CD4-positive, alpha-beta T cell treated with Interferon gamma for 1 hour (primary cell): ENCODE measurements around the gene TMEM235.

Experiments
- DNase-seq: peaks from one replicate; pipeline ENCODE4 v3.0.0-alpha.2; 2020

Gene TMEM235

DNA sequence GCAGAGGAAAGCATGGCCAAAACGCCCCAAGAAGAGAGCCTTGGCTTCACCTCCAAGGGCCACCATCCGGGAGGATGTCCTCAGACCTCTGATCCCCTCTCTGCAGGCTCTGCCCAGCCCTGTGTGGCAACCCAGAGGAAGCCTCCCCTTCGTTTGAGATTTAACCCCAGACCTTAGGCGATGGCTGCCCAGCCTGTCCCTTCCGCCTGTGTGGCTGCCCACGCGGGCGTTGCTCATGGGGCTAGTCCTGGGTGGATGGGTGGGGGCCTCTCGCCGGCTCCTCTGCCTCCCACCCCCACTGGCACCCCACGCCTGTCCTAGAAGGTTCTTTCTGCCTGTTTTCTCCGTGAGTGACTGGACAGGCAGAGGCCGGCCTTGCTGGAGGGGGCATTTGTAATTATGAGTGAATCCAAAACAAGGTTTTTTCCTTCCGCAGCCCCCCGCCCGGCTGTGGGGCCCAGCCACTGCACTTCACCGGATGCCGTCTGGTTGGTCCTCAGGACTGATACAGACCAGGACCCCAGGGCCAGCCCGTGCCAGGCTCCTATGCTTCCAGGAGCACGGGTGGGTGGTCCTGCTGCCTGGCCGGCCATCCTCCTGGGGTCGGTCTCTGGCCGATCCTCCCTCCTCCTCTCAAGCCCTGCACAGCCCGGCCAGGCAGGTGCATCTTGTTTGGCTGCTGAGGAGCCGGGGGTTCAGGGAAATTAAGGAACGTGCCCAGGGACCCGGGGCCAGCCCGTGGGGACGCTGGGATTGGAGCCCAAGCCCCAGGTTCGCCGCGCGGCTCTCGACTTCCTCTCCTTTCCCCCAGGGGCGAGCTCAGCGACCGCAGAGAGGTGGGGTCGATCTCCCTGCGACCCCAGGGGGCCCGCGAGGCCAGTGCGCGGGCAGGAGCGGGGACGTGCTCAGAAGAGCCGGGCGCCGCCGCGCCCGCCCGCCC, at the start of gene TMEM235:
TMEM235 (plus strand) TSS at position 636 of the 940 bp plus-strand sequence. CDS start 393 bp downstream, outside the sequence.
- DNase-seq, result no peak

DNA sequence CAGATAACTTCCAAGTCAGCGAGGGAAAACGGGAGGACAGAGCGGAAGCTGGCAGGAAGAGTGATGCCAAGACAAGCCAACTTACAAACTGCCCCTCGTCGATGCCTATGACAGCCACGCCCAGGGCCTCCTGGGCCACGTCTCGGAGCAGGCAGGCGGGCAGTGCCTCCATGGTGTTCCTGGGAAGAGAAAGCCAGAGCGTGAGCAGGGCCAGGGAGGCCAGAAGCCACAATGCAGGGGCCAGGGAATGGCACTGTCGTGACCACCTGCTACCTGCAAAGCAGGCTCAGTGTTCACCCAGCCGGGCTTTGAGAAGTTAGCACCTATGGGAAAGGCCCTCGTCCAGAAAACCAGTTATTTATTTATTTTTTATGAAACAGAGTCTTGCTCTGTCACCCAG, 48.9 kb upstream of the TMEM235 start:
- DNase-seq, result no peak

DNA sequence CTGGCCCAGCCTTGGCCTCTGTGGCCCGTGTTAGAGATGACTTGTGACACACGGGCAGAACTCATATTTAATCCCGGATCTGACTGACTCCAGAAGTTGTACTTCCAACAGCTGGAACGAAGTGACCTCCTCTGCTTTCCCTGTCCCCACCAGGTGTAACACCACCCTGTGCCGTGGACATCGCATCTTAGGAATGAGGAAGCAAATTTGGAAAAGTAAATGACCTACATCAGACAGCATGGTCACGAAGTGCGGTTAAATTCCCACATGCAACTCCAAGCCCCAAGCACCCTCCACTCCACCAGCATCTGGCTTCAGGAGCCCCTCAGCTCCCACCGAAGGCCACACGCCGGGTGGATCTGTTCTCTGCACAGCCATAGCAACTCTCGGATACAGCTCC, 47.5 kb upstream of the TMEM235 start:
- no peak for DNase-seq

DNA sequence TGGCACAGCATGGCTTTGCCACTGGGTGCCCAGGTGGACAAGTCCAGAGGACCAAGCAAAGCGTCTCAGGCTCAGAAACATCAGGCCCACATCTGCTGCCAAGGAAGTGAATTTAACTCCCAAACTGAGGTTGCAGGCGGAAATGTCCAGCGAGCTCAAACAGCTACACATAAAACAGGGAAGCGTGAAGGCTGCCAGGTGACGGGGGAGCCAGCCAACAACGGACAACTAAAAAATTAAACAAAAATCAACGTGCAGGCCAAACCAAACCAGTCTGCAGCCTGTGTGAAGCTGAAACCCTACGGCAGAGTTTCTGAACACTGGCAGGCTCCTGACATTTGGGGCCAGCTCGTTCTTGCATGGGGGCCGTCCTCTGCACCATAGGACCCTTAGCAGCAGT, 47.1 kb upstream of the TMEM235 start:
- no peak for DNase-seq

DNA sequence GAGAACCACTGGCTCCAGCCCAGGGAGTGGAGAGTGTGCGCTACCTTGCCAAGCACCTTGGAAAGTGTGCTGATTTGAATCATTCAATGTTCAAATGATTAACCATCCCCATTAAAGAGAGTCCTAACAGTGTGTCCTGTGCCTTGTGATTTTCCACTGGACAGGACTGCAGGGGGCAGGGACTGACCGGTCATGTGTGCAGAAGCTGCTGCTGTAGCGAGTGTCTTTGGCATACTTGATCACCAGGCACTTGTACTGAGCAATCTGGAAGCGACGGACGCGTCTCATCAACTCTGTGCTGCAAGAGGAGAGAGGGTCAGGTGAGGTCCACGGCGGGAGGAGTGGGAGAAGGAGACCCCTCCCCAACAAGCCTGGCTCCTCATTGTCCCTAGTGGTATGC, 46.6 kb upstream of the TMEM235 start:
- no peak for DNase-seq

DNA sequence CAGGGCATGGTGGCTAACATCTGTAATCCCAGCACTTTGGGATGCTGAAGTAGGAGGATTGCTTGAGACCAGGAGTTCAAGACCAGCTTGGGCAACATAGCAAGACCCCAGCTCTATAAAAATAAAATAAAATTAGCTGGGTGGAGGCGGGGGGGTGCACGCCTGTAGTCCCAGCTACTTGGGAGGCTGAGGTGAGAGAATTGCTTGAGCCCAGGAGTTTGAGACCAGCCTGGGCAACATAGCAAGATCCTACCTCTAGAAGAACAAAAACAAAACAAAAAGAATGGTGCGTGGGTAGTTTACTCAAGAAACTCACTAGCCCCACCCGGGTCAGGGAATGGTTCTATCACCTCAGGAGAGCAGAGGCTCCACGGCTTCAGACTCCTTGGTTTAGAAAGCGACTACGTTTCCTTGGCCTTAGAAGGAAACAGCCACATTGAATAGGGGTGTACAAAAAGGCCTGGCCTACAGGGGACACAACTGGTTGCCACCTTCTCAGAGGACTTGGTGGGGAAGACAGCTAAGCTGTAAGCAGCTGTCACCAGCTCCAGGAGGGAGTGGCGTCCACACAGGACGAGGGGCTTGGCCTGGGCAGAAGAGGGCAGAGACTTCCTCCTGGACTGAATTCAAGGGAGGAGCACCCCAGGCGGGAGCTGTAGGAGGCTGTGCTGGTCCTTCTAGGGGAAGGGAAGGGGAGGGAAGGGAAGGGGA, 45.3 kb upstream of the TMEM235 start:
- DNase-seq, result no peak

DNA sequence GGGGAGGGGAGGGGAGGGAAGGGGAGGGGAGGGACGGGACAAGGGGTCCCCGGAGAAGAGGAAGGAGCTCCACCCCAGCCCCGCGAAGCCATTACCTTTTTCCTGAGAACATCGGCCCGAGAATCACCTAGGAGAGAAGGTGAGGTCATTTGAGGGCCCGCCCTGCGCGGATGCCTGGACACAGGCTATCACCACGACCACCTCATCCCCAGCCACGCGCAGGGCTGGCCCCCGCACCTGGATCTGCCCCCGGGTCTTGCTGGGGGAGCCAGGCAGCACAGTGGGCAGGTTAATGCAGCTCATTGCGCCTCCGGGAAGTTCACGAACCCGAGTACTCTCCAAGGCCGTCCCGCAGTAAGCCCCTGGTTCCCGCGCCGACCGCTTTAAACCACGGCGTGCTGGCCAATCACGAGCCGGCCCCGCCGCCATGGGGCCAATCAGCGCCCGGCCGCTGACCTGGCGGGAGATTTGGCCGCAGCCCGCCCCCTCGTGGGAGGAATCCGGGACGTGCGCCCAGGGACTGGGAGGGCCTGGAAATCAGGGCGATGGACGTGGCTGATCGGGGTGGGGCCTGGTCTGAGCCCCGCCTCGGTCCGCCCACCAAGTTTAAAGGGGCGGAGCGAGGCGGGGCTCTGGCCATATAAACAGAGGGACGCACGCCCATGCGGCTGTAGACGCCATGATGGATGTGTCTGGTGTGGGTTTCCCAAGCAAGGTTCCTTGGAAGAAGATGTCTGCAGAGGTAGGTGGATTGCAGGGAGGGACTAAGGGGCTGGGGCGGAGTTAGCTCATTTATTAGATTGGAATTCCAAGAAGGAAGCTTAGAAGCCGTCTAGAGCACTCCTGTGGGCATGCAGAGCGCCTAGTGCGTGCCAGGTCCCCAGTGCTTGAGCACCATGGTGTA, 44.5 kb upstream of the TMEM235 start, which contains the start of the genes AFMID and TK1:
AFMID (plus strand) TSS at position 671 of the 904 bp plus-strand sequence; CDS start at position 680, 9 bp downstream.
TK1 (minus strand) TSS at position 361 of the 904 bp plus-strand sequence; CDS start at position 303, 58 bp downstream.
- peak; percentile 88 for DNase-seq

DNA sequence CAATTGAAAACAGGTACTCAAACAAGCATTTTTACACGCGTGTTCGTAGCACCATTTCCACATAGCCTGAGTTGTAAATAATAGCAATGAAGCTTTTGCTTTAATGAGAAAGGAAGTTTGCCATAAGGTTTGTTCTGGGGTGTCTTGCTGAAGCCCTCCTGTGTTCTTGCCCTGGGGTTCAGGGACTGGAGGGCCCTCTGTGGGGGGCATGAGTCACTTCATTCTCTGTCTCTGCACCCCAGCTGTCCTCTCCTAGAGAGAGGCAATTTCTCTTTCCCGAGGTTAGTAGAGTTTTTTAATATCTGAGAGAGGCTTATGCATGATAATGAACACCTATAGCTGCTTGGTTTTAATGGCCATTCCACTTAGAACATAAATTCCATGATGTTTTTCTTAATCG, 34.7 kb upstream of the TMEM235 start:
- no peak for DNase-seq

DNA sequence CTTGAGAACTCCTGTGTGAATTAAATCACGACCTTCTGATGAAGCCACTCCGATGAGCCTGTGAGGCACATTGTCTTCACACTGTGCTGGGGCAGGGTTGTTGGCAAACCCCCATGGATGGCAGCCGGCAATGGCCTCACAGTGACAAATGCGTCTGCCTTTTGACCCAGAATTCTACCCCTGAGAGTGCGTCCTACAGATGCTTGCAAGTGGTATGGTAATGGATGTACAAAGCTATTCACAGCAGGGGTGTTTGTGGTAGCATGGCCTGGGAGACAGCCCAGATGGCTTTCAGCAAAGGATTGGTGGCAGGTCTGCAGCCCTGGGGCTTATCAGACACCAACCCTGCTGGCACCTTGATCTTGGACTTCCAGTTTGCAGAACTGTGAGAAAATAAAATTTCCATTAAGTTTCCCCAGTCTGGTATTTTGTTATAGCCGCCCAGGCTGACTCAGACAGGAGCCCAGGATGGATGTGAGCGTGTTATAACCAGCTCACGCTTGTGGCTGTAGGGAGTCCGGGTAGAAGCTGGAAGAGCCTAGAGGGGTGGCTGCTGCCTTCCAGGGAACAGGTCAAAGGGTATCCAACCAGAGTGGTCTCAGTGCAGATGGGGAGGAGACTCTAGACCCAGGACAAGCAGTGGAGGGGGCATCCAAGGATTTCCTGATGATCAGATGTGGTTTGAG, 34.1 kb upstream of the TMEM235 start:
- DNase-seq, result no peak

DNA sequence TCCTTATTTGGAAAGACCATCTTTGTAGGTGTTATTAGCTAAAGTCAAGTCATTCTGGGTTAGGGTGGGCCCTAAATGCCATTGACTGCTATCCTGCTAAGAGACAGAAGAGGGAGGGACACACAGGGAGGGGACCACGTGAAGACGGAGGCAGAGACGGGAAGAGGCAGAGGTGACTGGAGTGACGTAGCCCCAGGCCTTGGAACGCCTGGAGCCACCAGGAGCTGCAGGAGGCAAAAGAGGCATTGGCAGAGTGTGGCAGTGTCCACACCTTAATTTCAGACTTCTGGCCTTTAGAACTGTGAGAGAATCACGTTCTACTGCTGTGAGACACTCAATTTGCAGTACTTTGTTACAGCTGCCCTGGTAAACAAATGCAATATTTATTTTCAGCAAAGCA, 31.0 kb upstream of the TMEM235 start:
- no peak for DNase-seq

DNA sequence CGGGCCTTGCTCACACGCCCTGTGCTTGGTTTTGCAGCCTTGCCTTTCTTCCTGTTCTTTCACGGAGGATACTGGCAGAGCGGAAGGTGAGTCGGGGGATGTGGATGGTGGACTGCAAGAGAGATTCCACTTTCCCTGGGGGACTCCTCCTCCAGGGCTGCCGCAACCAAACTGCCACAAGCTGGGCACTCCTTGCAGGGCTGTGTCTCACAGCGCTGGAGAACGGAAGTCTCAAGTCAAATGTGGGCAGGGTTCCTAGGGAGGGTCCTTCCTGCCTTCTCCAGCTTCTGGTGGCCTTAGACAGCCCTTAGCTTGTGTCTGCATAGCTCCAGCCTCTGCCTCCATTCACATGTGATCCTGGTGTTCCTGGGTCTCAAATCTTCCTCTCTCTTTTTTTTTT, 28.8 kb upstream of the TMEM235 start:
- DNase-seq, result no peak

DNA sequence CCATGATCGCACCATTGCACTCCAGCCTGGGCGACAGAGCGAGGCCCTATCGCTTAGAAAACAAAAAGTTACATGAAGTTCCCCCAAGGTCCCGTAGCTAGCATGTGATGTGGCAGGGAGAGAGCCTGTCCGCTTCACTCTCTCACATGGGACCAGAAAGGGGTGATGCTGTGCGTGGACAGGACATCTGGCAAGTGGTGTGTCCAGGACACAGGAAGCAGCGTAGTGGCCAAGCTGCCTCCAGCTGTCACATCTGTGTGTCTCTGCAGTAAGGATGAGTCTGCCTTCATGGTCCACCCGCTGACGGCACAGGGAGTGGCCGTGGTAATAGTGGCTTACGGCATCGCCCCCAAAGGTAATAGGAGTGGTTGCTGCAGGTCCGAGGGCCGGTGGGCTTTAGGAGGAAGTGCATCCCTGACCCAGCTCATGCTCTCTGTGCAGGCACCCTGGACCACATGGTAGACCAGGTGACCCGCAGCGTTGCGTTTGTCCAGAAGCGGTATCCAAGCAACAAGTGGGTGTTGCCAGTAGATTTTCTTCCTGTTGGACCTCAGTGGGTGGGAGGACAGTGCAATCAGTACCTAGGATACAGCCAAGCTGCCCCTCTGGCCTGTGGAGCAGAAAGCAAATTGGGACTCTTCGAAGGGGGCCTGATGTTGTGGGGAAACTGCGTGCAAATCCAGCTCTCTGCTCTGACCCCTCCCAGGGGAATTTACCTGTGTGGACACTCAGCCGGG, 26.9 kb upstream of the TMEM235 start:
- no peak for DNase-seq

DNA sequence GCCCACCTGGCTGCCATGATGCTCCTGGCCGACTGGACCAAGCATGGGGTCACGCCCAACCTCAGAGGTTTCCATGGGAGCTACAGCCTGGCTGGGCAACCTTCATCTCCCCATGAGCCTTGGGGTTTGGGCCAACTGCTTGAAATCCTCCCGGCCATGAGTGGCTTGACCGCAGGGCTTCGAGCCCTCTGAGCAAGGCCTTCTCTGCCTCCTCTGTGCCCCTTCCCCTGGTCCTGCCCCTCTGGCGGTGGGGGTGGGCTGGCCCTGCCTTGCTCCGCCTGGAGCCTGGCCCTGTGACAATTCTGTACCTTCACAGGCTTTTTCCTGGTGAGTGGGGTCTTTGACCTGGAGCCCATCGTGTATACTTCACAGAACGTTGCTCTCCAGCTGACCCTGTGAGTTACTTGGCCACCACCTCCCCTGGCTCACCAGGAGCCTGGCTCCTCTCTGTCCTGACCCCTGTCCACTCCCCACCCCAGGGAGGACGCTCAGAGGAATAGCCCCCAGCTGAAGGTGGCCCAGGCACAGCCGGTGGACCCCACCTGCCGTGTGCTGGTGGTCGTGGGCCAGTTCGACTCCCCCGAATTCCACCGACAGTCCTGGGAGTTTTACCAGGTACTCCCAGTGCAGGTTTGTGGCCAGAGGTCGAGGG, 26.2 kb upstream of the TMEM235 start:
- no peak for DNase-seq

DNA sequence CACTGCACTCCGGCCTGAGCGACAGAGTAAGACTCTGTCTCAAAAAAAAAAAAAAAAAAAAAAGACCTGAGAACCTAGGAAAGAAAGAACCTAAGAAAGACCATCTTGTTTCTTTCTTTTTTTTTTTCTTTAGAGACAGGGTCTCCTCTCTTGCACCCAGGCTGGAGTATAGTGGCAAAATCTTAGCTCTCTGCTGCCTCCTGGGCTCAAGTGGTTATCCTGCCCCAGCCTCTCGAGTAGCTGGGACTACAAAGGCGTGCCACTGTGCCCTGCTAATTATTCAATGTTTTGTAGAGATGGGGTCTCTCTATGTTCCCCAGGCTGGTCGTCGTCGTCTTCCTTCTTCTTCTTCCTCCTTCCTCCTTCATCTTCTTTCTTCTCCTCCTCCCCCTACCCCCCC, 25.1 kb upstream of the TMEM235 start:
- DNase-seq, result no peak

DNA sequence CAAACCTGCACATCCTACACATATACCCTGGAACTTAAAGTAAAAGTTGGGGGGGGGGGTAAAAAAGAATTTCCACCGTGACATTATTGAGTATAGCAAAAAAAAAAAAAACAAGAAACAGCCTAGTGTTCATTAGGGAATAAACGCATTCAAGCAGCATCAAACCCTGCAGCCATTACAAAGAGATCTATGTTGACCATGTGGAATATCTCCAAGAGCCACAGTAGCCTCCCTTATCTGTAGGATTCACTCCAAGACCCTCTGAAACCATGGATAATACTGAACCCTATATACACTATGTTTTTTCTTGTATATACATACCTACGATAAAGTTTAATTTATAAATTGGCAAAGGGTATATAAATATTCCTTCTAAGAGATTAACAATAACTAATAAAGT, 22.9 kb upstream of the TMEM235 start:
- no peak for DNase-seq

DNA sequence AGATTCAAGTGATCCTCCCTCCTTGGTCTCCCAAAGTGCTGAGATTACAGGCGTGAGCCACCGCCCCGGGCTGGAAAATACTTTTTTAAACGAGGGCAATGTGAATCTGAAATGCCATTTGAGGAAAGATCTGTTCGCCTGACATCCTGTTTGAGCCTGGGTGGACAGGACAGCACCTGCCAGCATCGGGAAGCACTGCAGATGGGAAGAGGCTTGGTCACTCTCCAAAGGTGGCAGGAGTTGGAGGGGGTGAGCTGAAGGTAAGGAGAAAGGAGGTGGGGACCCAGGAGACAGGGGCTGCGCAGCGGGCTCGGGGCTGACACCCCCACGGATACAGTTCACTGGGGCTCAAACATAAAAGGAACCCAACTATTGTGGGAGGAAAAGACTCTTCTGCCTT, 21.3 kb upstream of the TMEM235 start:
- DNase-seq, result no peak

DNA sequence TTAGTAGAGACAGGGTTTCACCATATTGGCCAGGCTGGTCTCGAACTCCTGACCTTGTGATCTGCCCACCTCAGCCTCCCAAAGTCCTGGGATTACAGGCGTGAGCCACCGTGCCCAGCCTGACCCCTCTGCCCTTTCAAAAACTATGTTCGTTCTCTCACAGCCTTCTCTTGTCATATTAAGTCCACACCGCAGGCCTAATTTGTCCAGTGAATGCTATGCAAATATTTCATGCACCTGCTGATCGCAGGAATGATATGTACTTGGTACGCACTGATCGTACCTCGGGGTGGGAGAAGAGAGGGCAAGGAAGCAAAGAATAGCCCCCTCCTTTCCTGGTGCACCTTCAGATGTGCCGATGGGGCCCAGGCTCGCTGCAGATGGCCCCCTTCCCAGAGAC, 20.4 kb upstream of the TMEM235 start:
- no peak for DNase-seq

DNA sequence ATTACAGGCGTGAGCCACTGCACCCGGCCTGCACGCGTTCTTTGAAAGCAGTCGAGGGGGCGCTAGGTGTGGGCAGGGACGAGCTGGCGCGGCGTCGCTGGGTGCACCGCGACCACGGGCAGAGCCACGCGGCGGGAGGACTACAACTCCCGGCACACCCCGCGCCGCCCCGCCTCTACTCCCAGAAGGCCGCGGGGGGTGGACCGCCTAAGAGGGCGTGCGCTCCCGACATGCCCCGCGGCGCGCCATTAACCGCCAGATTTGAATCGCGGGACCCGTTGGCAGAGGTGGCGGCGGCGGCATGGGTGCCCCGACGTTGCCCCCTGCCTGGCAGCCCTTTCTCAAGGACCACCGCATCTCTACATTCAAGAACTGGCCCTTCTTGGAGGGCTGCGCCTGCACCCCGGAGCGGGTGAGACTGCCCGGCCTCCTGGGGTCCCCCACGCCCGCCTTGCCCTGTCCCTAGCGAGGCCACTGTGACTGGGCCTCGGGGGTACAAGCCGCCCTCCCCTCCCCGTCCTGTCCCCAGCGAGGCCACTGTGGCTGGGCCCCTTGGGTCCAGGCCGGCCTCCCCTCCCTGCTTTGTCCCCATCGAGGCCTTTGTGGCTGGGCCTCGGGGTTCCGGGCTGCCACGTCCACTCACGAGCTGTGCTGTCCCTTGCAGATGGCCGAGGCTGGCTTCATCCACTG, 17.3 kb upstream of the TMEM235 start, which contains the start of gene BIRC5:
BIRC5 (plus strand) TSS at position 238 of the 690 bp plus-strand sequence; CDS start at position 302, 64 bp downstream.
- DNase-seq, result peak; percentile 84

DNA sequence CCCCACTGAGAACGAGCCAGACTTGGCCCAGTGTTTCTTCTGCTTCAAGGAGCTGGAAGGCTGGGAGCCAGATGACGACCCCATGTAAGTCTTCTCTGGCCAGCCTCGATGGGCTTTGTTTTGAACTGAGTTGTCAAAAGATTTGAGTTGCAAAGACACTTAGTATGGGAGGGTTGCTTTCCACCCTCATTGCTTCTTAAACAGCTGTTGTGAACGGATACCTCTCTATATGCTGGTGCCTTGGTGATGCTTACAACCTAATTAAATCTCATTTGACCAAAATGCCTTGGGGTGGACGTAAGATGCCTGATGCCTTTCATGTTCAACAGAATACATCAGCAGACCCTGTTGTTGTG, 16.7 kb upstream of the TMEM235 start:
- DNase-seq, result no peak
